ENCODE measurements around the gene CDKN1A.
"Not testable (repeated sequence)": the region's sequence is repeated elsewhere in the genome, so short reads cannot be mapped to it uniquely, and the experiment has no call there.

- TF ChIP-seq CTCF (IDR thresholded peaks at IDR 0.05; ENCODE audit: low read length); EZH2 (optimal IDR thresholded peaks at IDR 0.05; ENCODE audit: low read depth, low read length): not testable (repeated sequence)
Observed at GRCh38 chr6:36704961-36705577, 26.6 kb downstream of the CDKN1A start.

Measured in MM.1S (cell line).